B cell (primary cell): ENCODE results near the gene EXOC3L1. TPM values are rescaled to one million over a fixed set of nuclear protein-coding genes. Genes with fewer than 3 reads are reported as not detected.

Source experiments
- ATAC-seq: fragments of 200-7000 bp; cut with Tn5 transposase; one replicate; pipeline ENCODE4 v1.10.0; 2021; ENCODE audit warnings: low read depth, mild to moderate bottlenecking, moderate number of reproducible peaks, moderate library complexity
- CTCF ChIA-PET: fragments of 350-600 bp; sonication (Branson Sonifier 250); formaldehyde crosslinking; loops from one replicate; lab custom pipeline; 2021; ENCODE audit warnings: antibody characterized with exemption, inconsistent platforms; lab: Charles Lee
- POLR2A ChIA-PET: fragments of 350-600 bp; sonication (Branson Sonifier 250); formaldehyde crosslinking; loops from one replicate; lab custom pipeline; 2021; ENCODE audit warnings: antibody characterized with exemption; lab: Charles Lee
- DNase-seq: peaks from one replicate; pipeline ENCODE4 v3.0.0; 2013
- H2AFZ ChIP-seq: 2 replicates; pipeline ENCODE4 v1.6.1; 2012; ENCODE audit warnings: mild to moderate bottlenecking, low read depth, low read length; ENCODE audit not compliant: insufficient read depth, poor library complexity, severe bottlenecking
- H3K27ac ChIP-seq, 2 donors: 1 replicate in 1 of 2; 2 replicates in 1 of 2; pipeline ENCODE4 v1.5.1; 2012 to 2013; ENCODE audit warnings: low read length in 2 of 2, mild to moderate bottlenecking in 2 of 2, moderate library complexity in 1 of 2
- H3K27me3 ChIP-seq, 4 experiments: fragments of 200-600 bp in 1 of 4; sonication (generic) in 1 of 4; replicated peaks in 1 of 4; 1 replicate in 2 of 4; 2 replicates in 2 of 4; pipeline versions ENCODE4 v1.6.1 to v1.7.0; 2013 to 2016; ENCODE audit warnings: low read length in 3 of 4, mild to moderate bottlenecking in 2 of 4, mixed read lengths in 1 of 4, moderate library complexity in 1 of 4; ENCODE audit not compliant: insufficient read depth in 4 of 4, control insufficient read depth in 3 of 4; ENCODE audit errors: control extremely low read depth in 1 of 4
- H3K36me3 ChIP-seq, 2 experiments: replicated peaks in 1 of 2; 1 replicate in 1 of 2; 2 replicates in 1 of 2; pipeline versions ENCODE4 v1.6.1 to v1.7.1; 2013; ENCODE audit warnings: low read length in 1 of 2; ENCODE audit not compliant: insufficient read depth in 2 of 2, control insufficient read depth in 1 of 2; ENCODE audit errors: control extremely low read depth in 1 of 2, extremely low read depth in 1 of 2
- H3K4me1 ChIP-seq, 2 donors: fragments of 200-600 bp in 1 of 2; sonication (generic) in 1 of 2; 1 replicate in 1 of 2; 2 replicates in 1 of 2; pipeline versions ENCODE4 v1.5.1 to v1.6.1; 2013 to 2017; ENCODE audit warnings: low read length in 2 of 2; ENCODE audit not compliant: control insufficient read depth in 2 of 2, insufficient read depth in 2 of 2
- H3K4me2 ChIP-seq: replicated peaks from 2 replicates; pipeline ENCODE3; 2012; ENCODE audit warnings: mild to moderate bottlenecking, low read depth, low read length; ENCODE audit not compliant: poor library complexity, severe bottlenecking
- H3K4me3 ChIP-seq, 5 experiments: fragments of 200-600 bp in 1 of 5; sonication (generic) in 1 of 5; 1 replicate in 3 of 5; 2 replicates in 2 of 5; pipeline versions ENCODE4 v1.5.1 to v1.7.0; 2011 to 2016; ENCODE audit warnings: low read length in 4 of 5, mild to moderate bottlenecking in 4 of 5, low read depth in 2 of 5, control low read depth in 1 of 5, moderate library complexity in 1 of 5; ENCODE audit not compliant: insufficient read depth in 1 of 5; ENCODE audit errors: control extremely low read depth in 1 of 5, extremely low read depth in 1 of 5
- H3K79me2 ChIP-seq: fragments of 200-600 bp; sonication (generic); one replicate; pipeline ENCODE4 v1.6.0; 2016; ENCODE audit warnings: low read length; ENCODE audit not compliant: control insufficient read depth, insufficient read depth
- H3K9ac ChIP-seq: fragments of 200-600 bp; sonication (generic); 2 replicates; pipeline ENCODE4 v1.6.1; 2017; ENCODE audit warnings: mild to moderate bottlenecking, low read length, moderate library complexity
- H3K9me3 ChIP-seq, 3 donors: one replicate each; pipeline versions ENCODE4 v1.6.1 to v1.7.1; 2013; ENCODE audit warnings: low read length in 2 of 3; ENCODE audit not compliant: control insufficient read depth in 2 of 3, insufficient read depth in 1 of 3; ENCODE audit errors: control extremely low read depth in 1 of 3
- H4K20me1 ChIP-seq: 2 replicates; pipeline ENCODE4 v1.6.0; 2012; ENCODE audit warnings: mild to moderate bottlenecking, low read length; ENCODE audit not compliant: insufficient read depth, control insufficient read depth, poor library complexity, severe bottlenecking
- H3K27ac Mint-ChIP-seq: one replicate; pipeline ENCODE4 v1.8.0; 2021; ENCODE audit warnings: mixed read lengths
- H3K27me3 Mint-ChIP-seq: one replicate; pipeline ENCODE4 v1.8.0; 2021; ENCODE audit warnings: mixed read lengths
- H3K4me1 Mint-ChIP-seq: one replicate; pipeline ENCODE4 v1.8.0; 2021; ENCODE audit warnings: mixed read lengths
- H3K4me3 Mint-ChIP-seq: one replicate; pipeline ENCODE4 v1.8.0; 2021; ENCODE audit warnings: mixed read lengths
- H3K9me3 Mint-ChIP-seq: one replicate; pipeline ENCODE4 v1.8.0; 2022; ENCODE audit warnings: mixed read lengths; ENCODE audit not compliant: insufficient read depth
- CTCF ChIP-seq: fragments of 200-600 bp; IDR thresholded peaks from one replicate; pipeline ENCODE4 v1.8.0; 2022; ENCODE audit warnings: antibody characterized with exemption, mild to moderate bottlenecking
- EZH2 ChIP-seq: IDR thresholded peaks from 2 replicates; pipeline ENCODE4 v1.6.1; 2012; ENCODE audit warnings: borderline replicate concordance, low read depth, mild to moderate bottlenecking, moderate library complexity, low read length; ENCODE audit not compliant: insufficient read depth, poor library complexity, severe bottlenecking
- WGBS: methylation state at CpG from one replicate; pipeline ENCODE4 v1.1.5; 2013; ENCODE audit warnings: missing lambda C conversion rate; ENCODE audit not compliant: insufficient coverage; 5-methylcytosine and 5-hydroxymethylcytosine counted together
- intact Hi-C: fragments of 100-400 bp; cut with micrococcal nuclease; formaldehyde crosslinking; loops from one replicate; pipeline ENCODE4 v1.10.0; 2022
- polyA plus RNA-seq: library from polyadenylated mRNA; depleted of rRNA; stranded (reverse); fragments of >200 nt; gene quantifications from 2 replicates; pipeline ENCODE4 v1.2.3, GENCODE V29; 2012
- total RNA-seq, 2 donors: library from RNA; stranded (reverse); fragments of 120-200 nt in 1 of 2; gene quantifications; 1 replicate in 1 of 2; 2 replicates in 1 of 2; pipeline versions ENCODE4 v1.2.3 to v1.2.4, GENCODE V29; 2013 to 2022

Gene EXOC3L1
- total and polyA plus RNA-seq, 2 donors (not counting 1 experiment from before 2014, with no cell fraction given) = not detected

GRCh38 chr16:67206129-67206837 lies 16.3 kb upstream of the EXOC3L1 start:
- ATAC-seq = no peak
- intact Hi-C loops = no loop called here
- no peaks in the 10 kb centered on the region for H3K27me3 ChIP-seq
- no peaks in the 10 kb centered on the region for H3K79me2 ChIP-seq
- H3K36me3 ChIP-seq = peaks cover 0 to 20% of the 10 kb centered on the region in 2 experiments
- H3K9me3 ChIP-seq = no peaks in the 10 kb centered on the region
- H3K4me3 ChIP-seq = no peak overlapping the region
- ChIA-PET POLR2A (no interaction called here), CTCF (no interaction called here)
- no peaks in the 10 kb centered on the region for H4K20me1 ChIP-seq
- no peak overlapping the region for H3K9ac ChIP-seq
- H3K4me1 ChIP-seq = no peaks in the 10 kb centered on the region
- Mint-ChIP-seq H3K9me3 (no peaks in the 10 kb centered on the region), H3K4me3 (no peak overlapping the region), H3K4me1 (no peaks in the 10 kb centered on the region), H3K27me3 (no peaks in the 10 kb centered on the region), H3K27ac (peak overlapping the region; percentile 15)
- DNase-seq = no peak
- no peak overlapping the region for H3K4me2 ChIP-seq
- WGBS = 97% methylated on average over 6 of the region's 8 CpGs
- H3K27ac ChIP-seq = no peak overlapping the region
- H2AFZ ChIP-seq = no peak overlapping the region
- TF ChIP-seq CTCF (no peak), EZH2 (no peak)

- Histone ChIP-seq H2AFZ (no peak overlapping the region), H4K20me1 (no peaks in the 10 kb centered on the region), H3K9ac (no peak overlapping the region), H3K27ac (no peak overlapping the region), H3K9me3 (no peaks in the 10 kb centered on the region), H3K4me1 (no peaks in the 10 kb centered on the region), H3K4me2 (no peak overlapping the region), H3K36me3 (peaks cover 0 to 25% of the 10 kb centered on the region in 2 experiments), H3K4me3 (no peak overlapping the region), H3K79me2 (no peaks in the 10 kb centered on the region), H3K27me3 (no peaks in the 10 kb centered on the region)
- TF ChIP-seq CTCF = no peak
- TF ChIP-seq EZH2 = no peak
- Mint-ChIP-seq H3K4me3 (no peak overlapping the region), H3K9me3 (no peaks in the 10 kb centered on the region), H3K4me1 (no peaks in the 10 kb centered on the region), H3K27ac (no peak overlapping the region), H3K27me3 (no peaks in the 10 kb centered on the region)
- DNase-seq (no peak), ATAC-seq (no peak)
- CTCF ChIA-PET = no interaction called here
- intact Hi-C loops = no loop called here
- POLR2A ChIA-PET = no interaction called here
- WGBS = 74% methylated on average over 4 of the region's 4 CpGs
Observed at GRCh38 chr16:67204076-67204475, 14.1 kb upstream of the EXOC3L1 start.
